ENCODE measurements around the gene IL1RAPL2. TPM values are rescaled to one million over a fixed set of nuclear protein-coding genes. Genes with fewer than 3 reads are reported as not detected.
"Not testable (repeated sequence)": the region's sequence is repeated elsewhere in the genome, so short reads cannot be mapped to it uniquely, and the experiment has no call there.

The IL1RAPL2 gene
- polyA plus RNA-seq (ENCODE audit: insufficient read length in 3 of 3), result 1 to 10 TPM; 1.1 to 1.5 (median 1.3) TPM
- long read RNA-seq, donor 1, result 0 reads
- long read RNA-seq, donor 2, result 0 reads
- long read RNA-seq, donor 3, result 0 reads
- long read RNA-seq, donor 4, partial matches to known transcripts, result 0 of 1 reads
- long read RNA-seq, donor 4, other reads (novel, unspliced or antisense), result 0 of 1 reads
- long read RNA-seq, donor 5, result 0 reads
- long read RNA-seq, donor 6, result 0 reads
- long read RNA-seq, donor 7, result 0 reads
- long read RNA-seq, donor 8, result 0 reads
- long read RNA-seq, donor 9, result 0 reads
- long read RNA-seq, donor 10, result 0 reads
- long read RNA-seq, donor 11, result 0 reads
- long read RNA-seq, donor 12, result 0 reads
- long read RNA-seq, donor 13, partial matches to known transcripts, result 0 of 1 reads
- long read RNA-seq, donor 13, other reads (novel, unspliced or antisense), result 0 of 1 reads
- long read RNA-seq, donor 14, result 0 reads
- long read RNA-seq, donor 15, result 0 reads
- long read RNA-seq, donor 16, result 0 reads

GRCh38 chrX:104565791-104566680, at the start of gene IL1RAPL2:
Gene IL1RAPL2 (plus strand): TSS chrX:104566199.
- peak in 6 of 11 donors; percentile 23 to 44 (median 36) for DNase-seq (ENCODE audit: extremely low read depth in 1 of 11, low read depth in 9 of 11, low spot score in 4 of 11)

- DNase-seq (ENCODE audit: extremely low read depth in 1 of 11, low read depth in 9 of 11, low spot score in 4 of 11), result no peak
Observed at GRCh38 chrX:104522386-104522785, 43.6 kb upstream of the IL1RAPL2 start.

GRCh38 chrX:104523858-104524257, 42.1 kb upstream of the IL1RAPL2 start:
- no peak for DNase-seq (ENCODE audit: extremely low read depth in 1 of 11, low read depth in 9 of 11, low spot score in 4 of 11)

GRCh38 chrX:104539081-104539480, 26.9 kb upstream of the IL1RAPL2 start:
- no peak for DNase-seq (ENCODE audit: extremely low read depth in 1 of 11, low read depth in 9 of 11, low spot score in 4 of 11)

GRCh38 chrX:104542447-104542846, 23.6 kb upstream of the IL1RAPL2 start:
- DNase-seq (ENCODE audit: extremely low read depth in 1 of 11, low read depth in 9 of 11, low spot score in 4 of 11), result not testable (repeated sequence)

GRCh38 chrX:104564335-104564734, 1.7 kb upstream of the IL1RAPL2 start:
- no peak for DNase-seq (ENCODE audit: extremely low read depth in 1 of 11, low read depth in 9 of 11, low spot score in 4 of 11)

- no peak for DNase-seq (ENCODE audit: extremely low read depth in 1 of 11, low read depth in 9 of 11, low spot score in 4 of 11)
Observed at GRCh38 chrX:104564921-104565703, 887 bp upstream of the IL1RAPL2 start.

- DNase-seq (ENCODE audit: extremely low read depth in 1 of 11, low read depth in 9 of 11, low spot score in 4 of 11), result no peak
Observed at GRCh38 chrX:104566681-104567501, 892 bp downstream of the IL1RAPL2 start.

- DNase-seq (ENCODE audit: extremely low read depth in 1 of 11, low read depth in 9 of 11, low spot score in 4 of 11), result no peak
Observed at GRCh38 chrX:104567506-104567905, 1.5 kb downstream of the IL1RAPL2 start.

GRCh38 chrX:104568304-104568915, 2.4 kb downstream of the IL1RAPL2 start:
- DNase-seq (ENCODE audit: extremely low read depth in 1 of 11, low read depth in 9 of 11, low spot score in 4 of 11), result no peak

- no peak for DNase-seq (ENCODE audit: extremely low read depth in 1 of 11, low read depth in 9 of 11, low spot score in 4 of 11)
Observed at GRCh38 chrX:104618106-104618895, 52.3 kb downstream of the IL1RAPL2 start.

- DNase-seq (ENCODE audit: extremely low read depth in 1 of 11, low read depth in 9 of 11, low spot score in 4 of 11), result no peak
Observed at GRCh38 chrX:104621781-104622180, 55.8 kb downstream of the IL1RAPL2 start.

- DNase-seq (ENCODE audit: extremely low read depth in 1 of 11, low read depth in 9 of 11, low spot score in 4 of 11), result no peak
Observed at GRCh38 chrX:104641176-104641575, 75.2 kb downstream of the IL1RAPL2 start.

- DNase-seq (ENCODE audit: extremely low read depth in 1 of 11, low read depth in 9 of 11, low spot score in 4 of 11), result no peak
Observed at GRCh38 chrX:104647084-104647483, 81.1 kb downstream of the IL1RAPL2 start.

GRCh38 chrX:104659005-104659744, 93.2 kb downstream of the IL1RAPL2 start:
- no peak for DNase-seq (ENCODE audit: extremely low read depth in 1 of 11, low read depth in 9 of 11, low spot score in 4 of 11)

GRCh38 chrX:104660092-104660491, 94.1 kb downstream of the IL1RAPL2 start:
- DNase-seq (ENCODE audit: extremely low read depth in 1 of 11, low read depth in 9 of 11, low spot score in 4 of 11), result no peak
